Right lobe of liver (tissue), 6 donors: Measurements from ENCODE around the gene ABHD11. TPM values are rescaled to one million over a fixed set of nuclear protein-coding genes. Genes with fewer than 3 reads are reported as not detected.

ENCODE experiments used
- ATAC-seq, 4 donors: fragments of 200-7000 bp; cut with Tn5 transposase; one replicate each; pipeline ENCODE4 v1.9.1; 2020; ENCODE audit warnings: mild to moderate bottlenecking in 4 of 4, moderate library complexity in 4 of 4
- DNase-seq, 3 donors: peaks; one replicate each; pipeline ENCODE4 v3.0.0-alpha.2; 2020
- H3K27ac ChIP-seq, 3 donors: fragments of 200-600 bp; one replicate each; pipeline ENCODE4 v1.8.0; 2022
- H3K27me3 ChIP-seq, 2 donors: fragments of 200-600 bp; one replicate each; pipeline ENCODE4 v1.8.0; 2022
- H3K36me3 ChIP-seq, 4 donors: fragments of 200-600 bp; sonication (generic) in 1 of 4; one replicate each; pipeline versions ENCODE4 v1.5.1 to v1.8.0; 2017 to 2022; ENCODE audit warnings: control low read depth in 1 of 4
- H3K4me1 ChIP-seq, 4 donors: fragments of 200-600 bp; sonication (generic) in 1 of 4; one replicate each; pipeline versions ENCODE4 v1.5.1 to v1.8.0; 2017 to 2022; ENCODE audit warnings: control low read depth in 1 of 4
- H3K4me3 ChIP-seq, 3 donors: fragments of 200-600 bp; one replicate each; pipeline ENCODE4 v1.8.0; 2022
- H3K9me3 ChIP-seq, 4 donors: fragments of 200-600 bp; sonication (generic) in 1 of 4; one replicate each; pipeline versions ENCODE4 v1.5.1 to v1.8.0; 2017 to 2022; ENCODE audit warnings: control low read depth in 1 of 4
- POLR2A ChIP-seq: fragments of 450-650 bp; IDR thresholded peaks from one replicate; pipeline ENCODE4 v1.6.1; 2017; ENCODE audit warnings: antibody characterized with exemption, mild to moderate bottlenecking
- WGBS: methylation state at CpG from one replicate; pipeline ENCODE4 v1.1.6; 2018; ENCODE audit warnings: low coverage, low lambda C conversion rate; ENCODE audit not compliant: insufficient coverage; ENCODE audit errors: missing lambda C conversion rate; 5-methylcytosine and 5-hydroxymethylcytosine counted together
- intact Hi-C, 2 donors: fragments of 100-400 bp; cut with DNase I; formaldehyde crosslinking; loops; one replicate each; pipeline versions ENCODE4 v1.11.2 to v1.14.1; 2022
- total RNA-seq, 6 experiments: library from RNA; depleted of rRNA in 2 of 6; stranded (reverse); fragments of >200 nt in 2 of 6; fragmentation: NEBNext Ultra II Directional in 3 of 6; extraction: Animal tissue kit (Norgen Biotek cat#: 25700) in 3 of 6; gene quantifications; one replicate each; pipeline versions ENCODE4 v1.1.0 to v1.2.4, GENCODE V29; 2016 to 2023
- TF ChIP-seq, protein P1 (sequence below), 4 donors: fragments of 200-600 bp in 3 of 4; fragments of 450-650 bp in 1 of 4; IDR thresholded peaks; one replicate each; pipeline versions ENCODE4 v1.5.1 to v1.8.0; 2016 to 2022; ENCODE audit warnings: antibody characterized with exemption in 4 of 4, mild to moderate bottlenecking in 2 of 4
- donor health status: DM: no; HTN: yes; CAD: no.
- donor health status: DM: no; HTN: no; CAD: no.
- donor health status: DM: no; HTN: no; CAD: no.
- donor health status: DM: no; HTN: yes; CAD: no.
- donor health status: DM: no; HTN: yes; CAD: no.

The ABHD11 gene
- total RNA-seq, 6 experiments from 2014 or later: 5.6 to 8.4 (median 7.0) TPM

DNA sequence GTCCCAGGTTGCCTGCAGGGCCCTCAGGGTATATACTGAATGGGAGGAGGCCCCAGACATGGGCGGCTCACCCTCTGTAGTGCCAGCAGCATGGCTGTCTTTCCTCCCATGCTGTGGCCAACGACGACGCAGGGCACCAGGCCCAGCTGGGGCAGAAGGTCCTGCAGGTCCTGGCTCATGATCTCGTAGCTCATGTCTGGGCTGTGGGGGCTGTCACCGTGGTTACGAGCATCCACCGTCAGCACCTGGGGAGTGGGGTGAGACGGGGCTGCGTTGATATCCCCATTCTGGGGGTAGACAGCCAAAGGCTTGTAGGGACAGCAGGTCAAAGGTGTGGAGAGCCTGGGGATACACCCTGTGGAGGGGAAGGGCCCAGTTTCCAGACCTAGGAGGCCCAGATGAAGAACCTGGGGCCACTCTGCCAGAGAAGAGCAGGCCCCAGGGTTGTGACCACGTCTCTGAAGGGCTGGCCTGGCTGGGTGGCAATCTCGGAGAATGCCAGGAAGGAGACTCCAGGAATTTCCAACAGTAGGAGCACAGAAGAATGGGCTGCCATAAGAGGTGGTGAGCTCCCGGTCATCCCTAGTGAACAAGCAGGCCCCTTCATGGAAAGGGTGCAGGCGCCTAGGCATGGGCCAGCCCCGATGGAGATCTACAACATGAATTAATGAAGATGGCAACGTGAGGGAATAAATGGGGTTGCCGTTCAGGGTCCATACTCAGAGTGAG lies 947 bp downstream of the ABHD11 start:
- TF ChIP-seq, protein P1, sequence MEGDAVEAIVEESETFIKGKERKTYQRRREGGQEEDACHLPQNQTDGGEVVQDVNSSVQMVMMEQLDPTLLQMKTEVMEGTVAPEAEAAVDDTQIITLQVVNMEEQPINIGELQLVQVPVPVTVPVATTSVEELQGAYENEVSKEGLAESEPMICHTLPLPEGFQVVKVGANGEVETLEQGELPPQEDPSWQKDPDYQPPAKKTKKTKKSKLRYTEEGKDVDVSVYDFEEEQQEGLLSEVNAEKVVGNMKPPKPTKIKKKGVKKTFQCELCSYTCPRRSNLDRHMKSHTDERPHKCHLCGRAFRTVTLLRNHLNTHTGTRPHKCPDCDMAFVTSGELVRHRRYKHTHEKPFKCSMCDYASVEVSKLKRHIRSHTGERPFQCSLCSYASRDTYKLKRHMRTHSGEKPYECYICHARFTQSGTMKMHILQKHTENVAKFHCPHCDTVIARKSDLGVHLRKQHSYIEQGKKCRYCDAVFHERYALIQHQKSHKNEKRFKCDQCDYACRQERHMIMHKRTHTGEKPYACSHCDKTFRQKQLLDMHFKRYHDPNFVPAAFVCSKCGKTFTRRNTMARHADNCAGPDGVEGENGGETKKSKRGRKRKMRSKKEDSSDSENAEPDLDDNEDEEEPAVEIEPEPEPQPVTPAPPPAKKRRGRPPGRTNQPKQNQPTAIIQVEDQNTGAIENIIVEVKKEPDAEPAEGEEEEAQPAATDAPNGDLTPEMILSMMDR (IDR thresholded peaks at IDR 0.05): no peak
- H3K27me3 ChIP-seq: no peaks in the 10 kb centered on the region
- H3K27ac ChIP-seq: no peak overlapping the region
- intact Hi-C loops: loop anchor here in 1 of 2 donors (10.0 kb wide), 1 partner anchor 117 kb away; no protein-coding TSS in a partner anchor
- DNase-seq (no peak), ATAC-seq (no peak)
- no peaks in the 10 kb centered on the region for H3K9me3 ChIP-seq
- H3K4me3 ChIP-seq: peak overlapping the region; percentile 84 to 93 (median 91)
- 64% methylated on average over 4 of the region's 17 CpGs for WGBS
- H3K36me3 ChIP-seq: no peaks in the 10 kb centered on the region
- H3K4me1 ChIP-seq: peaks cover 0 to 8% (median 1%) of the 10 kb centered on the region in 4 donors

DNA sequence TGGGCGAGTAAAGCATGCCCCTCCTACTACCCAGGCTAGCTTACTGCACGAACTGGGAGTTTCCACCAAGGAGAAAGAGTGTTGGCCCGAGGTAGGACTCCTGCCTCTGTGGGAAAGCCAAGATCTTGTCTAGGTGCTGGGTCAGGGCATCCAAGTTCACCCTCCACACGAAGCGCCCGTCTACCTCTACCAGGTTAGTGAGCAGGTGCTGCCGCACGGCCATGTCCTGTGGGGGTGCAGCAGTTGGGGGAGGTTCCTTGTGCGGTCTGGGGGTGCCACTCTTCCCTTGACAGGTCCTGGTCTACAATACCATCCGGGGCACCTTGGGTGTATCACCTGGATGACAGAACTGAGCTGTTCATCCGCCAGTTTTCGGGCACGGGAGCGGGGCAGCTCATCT lies 1.7 kb downstream of the ABHD11 start:
- no peaks in the 10 kb centered on the region for H3K36me3 ChIP-seq
- no peaks in the 10 kb centered on the region for H3K9me3 ChIP-seq
- intact Hi-C loops: loop anchor here in 1 of 2 donors (10.0 kb wide), 1 partner anchor 118 kb away; no protein-coding TSS in a partner anchor
- H3K27me3 ChIP-seq: no peaks in the 10 kb centered on the region
- DNase-seq (no peak), ATAC-seq (no peak)
- H3K4me3 ChIP-seq: no peak overlapping the region
- TF ChIP-seq POLR2A: no peak
- TF ChIP-seq, protein P1 (IDR thresholded peaks at IDR 0.05): no peak
- WGBS: 100% methylated on average over 4 of the region's 14 CpGs
- H3K27ac ChIP-seq: no peak overlapping the region
- H3K4me1 ChIP-seq: peaks cover 0 to 3% (median 1%) of the 10 kb centered on the region in 4 donors

- no peak for ATAC-seq
Observed at GRCh38 chr7:73735528-73735905, 3.1 kb downstream of the ABHD11 start.

DNA sequence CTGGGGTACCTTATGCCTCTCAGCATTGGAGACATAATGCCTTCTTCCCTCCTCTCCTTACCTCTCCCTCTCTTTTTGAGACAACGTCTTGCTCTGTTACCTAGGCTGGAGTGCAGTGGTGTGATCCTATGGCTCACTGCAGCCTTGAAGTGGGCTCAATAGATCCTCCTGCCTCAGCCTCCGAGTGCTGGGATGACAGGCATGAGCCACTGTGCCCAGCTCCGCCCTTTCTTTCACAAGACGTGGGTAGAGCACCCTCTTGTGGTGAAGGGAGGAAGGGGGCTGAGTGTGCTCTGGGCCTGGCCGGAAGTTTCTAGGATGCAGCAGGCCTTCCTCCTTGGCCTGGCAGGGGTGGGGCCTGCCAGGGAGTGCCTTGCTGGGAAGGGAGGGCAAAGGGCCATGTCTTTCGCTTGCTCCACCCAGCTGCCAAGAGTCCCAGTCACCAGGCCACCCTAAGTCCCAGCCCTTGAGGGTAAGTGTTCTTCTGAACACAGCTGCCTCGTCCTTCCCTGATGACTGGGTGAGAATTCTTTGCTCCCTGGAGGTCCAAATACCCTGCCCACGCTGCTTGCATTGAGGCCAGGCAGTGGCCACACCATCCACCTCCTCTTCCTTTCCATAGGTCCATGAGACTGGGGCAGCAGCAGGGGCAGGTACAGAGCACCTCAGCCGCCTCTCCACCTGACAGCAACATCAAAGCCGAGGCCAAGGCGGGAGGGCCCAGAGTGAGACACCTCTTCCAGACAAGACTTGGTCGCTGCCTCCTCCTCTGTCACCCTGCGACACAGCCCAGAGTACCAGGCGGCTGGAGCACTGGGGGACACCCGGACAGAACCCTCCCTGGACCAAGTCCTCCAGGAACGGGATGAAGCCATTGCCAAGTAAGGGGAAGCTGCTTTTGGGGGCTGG lies 3.7 kb downstream of the ABHD11 start:
- no peaks in the 10 kb centered on the region for H3K36me3 ChIP-seq
- TF ChIP-seq, protein P1 (IDR thresholded peaks at IDR 0.05): peak; percentile 85 to 89 (median 87)
- no peak for TF ChIP-seq POLR2A
- H3K4me3 ChIP-seq: no peak overlapping the region
- H3K27me3 ChIP-seq: no peaks in the 10 kb centered on the region
- ATAC-seq: peak; percentile 53 to 65 (median 62)
- peak overlapping the region in 1 of 3 donors; percentile 47 for H3K27ac ChIP-seq
- intact Hi-C loops: loop anchor here in 1 of 2 donors (10.0 kb wide), 1 partner anchor 120 kb away; no protein-coding TSS in a partner anchor
- peak; percentile 74 to 80 (median 78) for DNase-seq
- 28% methylated on average over 3 of the region's 16 CpGs for WGBS
- H3K9me3 ChIP-seq: no peaks in the 10 kb centered on the region
- peaks cover 0 to 3% (median 1%) of the 10 kb centered on the region in 4 donors for H3K4me1 ChIP-seq

More at GRCh38 chr7:73735528-73735905, 3.1 kb downstream of the ABHD11 start:
- Histone ChIP-seq H3K27ac (no peak overlapping the region), H3K4me1 (peaks cover 0 to 3% (median 1%) of the 10 kb centered on the region in 4 donors), H3K27me3 (no peaks in the 10 kb centered on the region), H3K4me3 (no peak overlapping the region), H3K9me3 (no peaks in the 10 kb centered on the region), H3K36me3 (no peaks in the 10 kb centered on the region)
- WGBS: 88% methylated on average over 6 of the region's 8 CpGs
- TF ChIP-seq, protein P1 (IDR thresholded peaks at IDR 0.05): no peak
- no peak for TF ChIP-seq POLR2A
- intact Hi-C loops: loop anchor here in 1 of 2 donors (10.0 kb wide), 1 partner anchor 119 kb away; no protein-coding TSS in a partner anchor
- DNase-seq: no peak
